Stimulated activated CD8-positive, alpha-beta memory T cell treated with anti-CD3 and anti-CD28 coated beads, Interleukin-7, amount 100 ng/mL, for 4 hours (primary cell): ENCODE measurements around the gene FAM131A.
A peak's percentile ranks its signal among the peaks of the same experiment; 100 is the strongest.

Source experiments
- DNase-seq, 2 donors: peaks; one replicate each; pipeline ENCODE4 v3.0.0-alpha.2; 2020; ENCODE audit warnings: low read depth in 2 of 2

The FAM131A gene

GRCh38 chr3:184316792-184317191 lies 20.6 kb upstream of the FAM131A start:
- DNase-seq = no peak

GRCh38 chr3:184317201-184317600 lies 20.2 kb upstream of the FAM131A start:
- DNase-seq = no peak

- DNase-seq = peak; percentile 38 to 47
Observed at GRCh38 chr3:184320104-184320445, 17.3 kb upstream of the FAM131A start.

- DNase-seq = no peak
Observed at GRCh38 chr3:184321666-184322065, 15.7 kb upstream of the FAM131A start.

GRCh38 chr3:184322731-184323487 lies 14.5 kb upstream of the FAM131A start:
- no peak for DNase-seq

- DNase-seq = no peak
Observed at GRCh38 chr3:184323696-184324095, 13.7 kb upstream of the FAM131A start.

- no peak for DNase-seq
Observed at GRCh38 chr3:184325269-184325668, 12.1 kb upstream of the FAM131A start.

- peak in 1 of 2 donors; percentile 34 for DNase-seq
Observed at GRCh38 chr3:184325715-184326369, 11.6 kb upstream of the FAM131A start.

GRCh38 chr3:184327171-184327570 lies 10.2 kb upstream of the FAM131A start:
- DNase-seq = no peak

- DNase-seq = no peak
Observed at GRCh38 chr3:184328516-184328915, 8.9 kb upstream of the FAM131A start.

- DNase-seq = no peak
Observed at GRCh38 chr3:184332370-184333090, 4.9 kb upstream of the FAM131A start.

- DNase-seq = no peak
Observed at GRCh38 chr3:184333190-184333589, 4.2 kb upstream of the FAM131A start.

- DNase-seq = no peak
Observed at GRCh38 chr3:184333700-184334099, 3.7 kb upstream of the FAM131A start.

GRCh38 chr3:184334470-184335158 lies 2.8 kb upstream of the FAM131A start:
- DNase-seq = peak in 1 of 2 donors; percentile 30

GRCh38 chr3:184335291-184335660 lies 2.1 kb upstream of the FAM131A start:
- DNase-seq = no peak

- peak; percentile 70 to 77 for DNase-seq
Observed at GRCh38 chr3:184335661-184336546, 1.5 kb upstream of the FAM131A start.

- DNase-seq = no peak
Observed at GRCh38 chr3:184336547-184337398, 627 bp upstream of the FAM131A start.

GRCh38 chr3:184337981-184338380 lies 581 bp downstream of the FAM131A start:
- no peak for DNase-seq

GRCh38 chr3:184338511-184338945 lies 1.1 kb downstream of the FAM131A start:
- DNase-seq = no peak

- no peak for DNase-seq
Observed at GRCh38 chr3:184339001-184339400, 1.6 kb downstream of the FAM131A start.
